ENCODE data around the gene HRAS. TPM values are rescaled to one million over a fixed set of nuclear protein-coding genes. Genes with fewer than 3 reads are reported as not detected.

Gene HRAS
- total and polyA plus RNA-seq, 2 of the 8 experiments (the other 6 are each of a cell fraction or from before 2014, with no cell fraction given), result 44.3 to 54.7 TPM

DNA sequence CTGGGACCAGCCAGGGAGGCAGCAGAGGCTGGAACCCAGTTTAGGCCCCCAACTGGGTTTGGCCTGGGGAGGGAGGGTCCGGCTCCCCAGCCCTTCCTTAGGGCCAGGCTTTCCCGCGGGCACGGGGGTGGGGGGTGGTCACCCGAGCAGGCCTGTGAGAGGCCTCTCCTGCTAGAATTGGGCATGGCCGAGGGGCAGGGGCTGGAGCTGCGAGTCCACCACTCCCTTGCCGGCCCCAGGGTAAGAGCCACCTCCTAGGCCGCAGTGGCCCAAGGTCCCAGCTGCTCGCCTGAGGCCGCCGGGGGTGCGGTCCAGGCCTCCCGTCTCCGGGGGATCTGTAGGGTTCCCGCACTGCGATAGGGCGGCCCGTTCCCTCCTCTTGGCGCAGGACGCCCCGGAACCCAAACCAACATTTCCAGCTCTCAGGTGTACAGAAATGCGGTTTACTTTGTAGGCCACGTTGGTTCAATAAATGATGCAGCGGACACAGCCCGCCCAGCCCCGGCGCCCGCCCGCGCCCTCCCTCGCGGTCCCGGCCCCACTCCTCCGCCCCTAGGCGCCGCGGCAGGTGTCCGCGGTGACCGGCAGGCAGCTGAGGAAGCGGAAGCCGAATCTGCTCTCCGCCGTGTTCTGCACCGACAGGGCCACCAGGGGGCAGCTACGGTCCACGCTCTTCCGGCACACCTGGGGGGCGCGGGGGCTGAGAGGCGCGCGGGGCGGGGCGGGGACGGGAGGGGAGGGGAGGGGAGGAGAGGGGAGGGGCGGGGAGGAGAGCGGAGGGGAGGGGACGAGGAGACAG is 19.3 kb upstream of the HRAS start:
- H3K56ac ChIP-seq (replicated peaks; ENCODE audit: insufficient read length, low read depth, low read length), result no peak overlapping the region
- peaks cover 8% of the 10 kb centered on the region; the same call in 1 of the 2 replicates for H3K23me2 ChIP-seq (ENCODE audit: low read depth, low read length)
- no peak overlapping the region for H2BK5ac ChIP-seq (ENCODE audit: low read depth, low read length)
- no peaks in the 10 kb centered on the region for H3K79me1 ChIP-seq (ENCODE audit: low read depth, low read length)
- no peak overlapping the region for H2AK5ac ChIP-seq (ENCODE audit: low read depth, low read length)
- no peak overlapping the region for H2AFZ ChIP-seq (ENCODE audit: low read length)
- H2BK120ac ChIP-seq (replicated peaks; ENCODE audit: low read depth, low read length), result no peak overlapping the region
- H4K91ac ChIP-seq (replicated peaks; ENCODE audit: insufficient read length, low read length), result peak overlapping the region; percentile 81
- H3K18ac ChIP-seq (ENCODE audit: extremely low read depth, low read length), result no peak overlapping the region
- no peak overlapping the region for H3K14ac ChIP-seq (ENCODE audit: insufficient read length)
- H2BK12ac ChIP-seq (ENCODE audit: low read depth, low read length), result no peak overlapping the region
- H3K27me3 ChIP-seq (replicated peaks in 1 of 4; ENCODE audit: control insufficient read depth in 3 of 4, extremely low read depth in 1 of 4, insufficient read depth in 3 of 4, low read length in 3 of 4), result peaks cover 13 to 29% (median 26%) of the 10 kb centered on the region in 4 experiments
- WGBS, 2 experiments (ENCODE audit: extremely low coverage in 1 of 2, insufficient coverage in 1 of 2, insufficient read length in 1 of 2, insufficient replicate concordance in 2 of 2, low coverage in 1 of 2, low lambda C conversion rate in 2 of 2, missing lambda C conversion rate in 1 of 2), result 28% methylated on average over 21 of the region's 60 CpGs; no CpG with 5 or more reads in 1 of the 2 experiments
- peaks cover 0 to 3% of the 10 kb centered on the region in 2 experiments for H4K20me1 ChIP-seq (replicated peaks in 1 of 2; ENCODE audit: control insufficient read depth in 1 of 2, insufficient read depth in 2 of 2, low read length in 2 of 2)
- H3K9ac ChIP-seq (replicated peaks in 1 of 4; ENCODE audit: extremely low read depth in 1 of 4, low read depth in 3 of 4, low read length in 3 of 4), result no peak overlapping the region
- peak overlapping the region; percentile 1 to 62 (median 37); a peak in 6 of 8 replicates for H3K4me3 ChIP-seq (ENCODE audit: extremely low read depth in 1 of 4, insufficient read depth in 2 of 4, low read depth in 3 of 4, low read length in 4 of 4)
- no peak overlapping the region for H3K27ac ChIP-seq (ENCODE audit: low read depth, low read length)
- ChIA-PET CTCF (ENCODE audit: partially characterized antibody) (interaction anchor here (0.6 to 3.8 kb wide), 17 partner anchors 9 to 289 kb away, joined by 3 to 21 read pairs (median 4); partner anchors contain the start of gene RNH1), POLR2A (ENCODE audit: partially characterized antibody) (interaction anchor here (0.6 to 1.7 kb wide), 11 partner anchors 10 to 276 kb away, joined by 3 to 4 read pairs (median 3); partner anchors contain the start of gene PHRF1)
- no peak overlapping the region for H2BK15ac ChIP-seq (ENCODE audit: low read length)
- H3K36me3 ChIP-seq (ENCODE audit: control insufficient read depth in 2 of 4, insufficient read depth in 4 of 4, low read length in 3 of 4), result no peaks in the 10 kb centered on the region
- H3K4ac ChIP-seq (replicated peaks; ENCODE audit: insufficient read length, low read depth, low read length), result no peak overlapping the region
- no peak overlapping the region for H2BK20ac ChIP-seq (ENCODE audit: low read length)
- FAIRE-seq (no peak), DNase-seq (ENCODE audit: low read depth in 1 of 2, low spot score in 2 of 2) (peak; percentile 62 to 91)
- H3K4me2 ChIP-seq (ENCODE audit: insufficient read depth in 1 of 2, low read depth in 2 of 2, low read length in 2 of 2), result peak overlapping the region; percentile 66 to 74; a peak in 3 of 4 replicates
- no peaks in the 10 kb centered on the region for H3K9me3 ChIP-seq (ENCODE audit: insufficient read depth in 2 of 2, low read depth in 1 of 2, low read length in 1 of 2)
- H3K23ac ChIP-seq (ENCODE audit: insufficient read length), result no peak overlapping the region
- H4K8ac ChIP-seq (ENCODE audit: extremely low read depth, insufficient read depth, low read length), result peak overlapping the region; percentile 71; the same call in 1 of the 2 replicates
- no peak overlapping the region for H4K5ac ChIP-seq (ENCODE audit: insufficient read length, low read depth, low read length)
- H3K4me1 ChIP-seq (replicated peaks in 1 of 4; ENCODE audit: control insufficient read depth in 3 of 4, insufficient read depth in 4 of 4, low read length in 3 of 4), result peaks cover 0 to 24% (median 6%) of the 10 kb centered on the region in 4 experiments; a peak in 5 of 7 replicates
- no peaks in the 10 kb centered on the region for H3K79me2 ChIP-seq (ENCODE audit: control insufficient read depth in 1 of 2, insufficient read depth in 2 of 2, low read length in 2 of 2)
- TF ChIP-seq CREB1 (IDR thresholded peaks at IDR 0.05) (peak; percentile 52; the same call in 1 of the 2 replicates), CHD2 (IDR thresholded peaks at IDR 0.05; ENCODE audit: low read length) (no peak), RBBP5 (IDR thresholded peaks at IDR 0.05; ENCODE audit: borderline replicate concordance, low read depth, low read length) (no peak), SAP30 (IDR thresholded peaks at IDR 0.05; ENCODE audit: insufficient read depth, insufficient replicate concordance, low read length) (no peak), CTBP2 (IDR thresholded peaks at IDR 0.05; ENCODE audit: borderline replicate concordance, insufficient read depth, insufficient read length, low read length) (peak; percentile 9)
- TF ChIP-seq, protein P1, sequence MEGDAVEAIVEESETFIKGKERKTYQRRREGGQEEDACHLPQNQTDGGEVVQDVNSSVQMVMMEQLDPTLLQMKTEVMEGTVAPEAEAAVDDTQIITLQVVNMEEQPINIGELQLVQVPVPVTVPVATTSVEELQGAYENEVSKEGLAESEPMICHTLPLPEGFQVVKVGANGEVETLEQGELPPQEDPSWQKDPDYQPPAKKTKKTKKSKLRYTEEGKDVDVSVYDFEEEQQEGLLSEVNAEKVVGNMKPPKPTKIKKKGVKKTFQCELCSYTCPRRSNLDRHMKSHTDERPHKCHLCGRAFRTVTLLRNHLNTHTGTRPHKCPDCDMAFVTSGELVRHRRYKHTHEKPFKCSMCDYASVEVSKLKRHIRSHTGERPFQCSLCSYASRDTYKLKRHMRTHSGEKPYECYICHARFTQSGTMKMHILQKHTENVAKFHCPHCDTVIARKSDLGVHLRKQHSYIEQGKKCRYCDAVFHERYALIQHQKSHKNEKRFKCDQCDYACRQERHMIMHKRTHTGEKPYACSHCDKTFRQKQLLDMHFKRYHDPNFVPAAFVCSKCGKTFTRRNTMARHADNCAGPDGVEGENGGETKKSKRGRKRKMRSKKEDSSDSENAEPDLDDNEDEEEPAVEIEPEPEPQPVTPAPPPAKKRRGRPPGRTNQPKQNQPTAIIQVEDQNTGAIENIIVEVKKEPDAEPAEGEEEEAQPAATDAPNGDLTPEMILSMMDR (IDR thresholded peaks at IDR 0.05; ENCODE audit: control extremely low read depth in 1 of 3, insufficient read depth in 1 of 3, low read depth in 1 of 3, low read length in 3 of 3), result peak in 2 of 3 experiments; percentile 68 to 82; a peak in 3 of 4 replicates

Measured in H1 (cell line).